HepG2 (cell line): ENCODE measurements around the gene SF3A2. TPM values are rescaled to one million over a fixed set of nuclear protein-coding genes. Genes with fewer than 3 reads are reported as not detected.

Experiments
- CSRNP2 ChIP-seq: sonication (generic); formaldehyde crosslinking; conservative IDR thresholded peaks from 2 replicates; pipeline ENCODE4 v1.8.0; 2022; ENCODE audit warnings: low read depth, missing genetic modification reagents
- HDAC2 ChIP-seq: sonication (generic); formaldehyde crosslinking; IDR thresholded peaks from 2 replicates; pipeline ENCODE4 v1.4.0; 2020; ENCODE audit warnings: missing genetic modification reagents
- PAXIP1 ChIP-seq: sonication (generic); formaldehyde crosslinking; conservative IDR thresholded peaks from 2 replicates; pipeline ENCODE4 v1.4.0; 2020; ENCODE audit warnings: mild to moderate bottlenecking, missing genetic modification reagents, moderate library complexity
- TFE3 ChIP-seq: IDR thresholded peaks from 2 replicates; pipeline ENCODE4 v1.6.1; 2016
- ZBTB40 ChIP-seq, 2 experiments: fragments of 450-650 bp in 1 of 2; sonication (generic) in 1 of 2; formaldehyde crosslinking in 1 of 2; IDR thresholded peaks; 2 replicates each; pipeline versions ENCODE4 v1.6.1 to v1.8.0; 2016 to 2022; ENCODE audit warnings: antibody characterized with exemption in 1 of 2, mild to moderate bottlenecking in 1 of 2, missing genetic modification reagents in 1 of 2
- ZFP36 ChIP-seq: fragments of 150-350 bp; IDR thresholded peaks from 2 replicates; pipeline ENCODE4 v1.6.1; 2018; ENCODE audit warnings: borderline replicate concordance, low read length, low read depth; ENCODE audit not compliant: partially characterized antibody
- ZNF772 ChIP-seq: sonication (generic); formaldehyde crosslinking; IDR thresholded peaks from 2 replicates; pipeline ENCODE4 v1.5.0; 2020; ENCODE audit warnings: mild to moderate bottlenecking, missing genetic modification reagents
- polyA plus RNA-seq, 8 experiments: library from polyadenylated mRNA; depleted of rRNA in 3 of 8; stranded (reverse) in 7 of 8; unstranded in 1 of 8; fragments of >200 nt; fragmentation: Illumina TruSeq in 4 of 8; extraction: Trizol in 4 of 8; gene quantifications; 2 replicates each; pipeline versions ENCODE4 v1.2.1 to v1.2.3, GENCODE V29; 2011 to 2016; ENCODE audit warnings: low read depth in 4 of 8, missing spikeins in 1 of 8, mixed read lengths in 1 of 8; ENCODE audit not compliant: insufficient read depth in 1 of 8
- total RNA-seq, 5 experiments: library from RNA; depleted of rRNA; stranded (reverse); fragments of >200 nt; fragmentation: Illumina TruSeq; extraction: Trizol; gene quantifications; 2 replicates each; pipeline ENCODE4 v1.2.3, GENCODE V29; 2016; ENCODE audit warnings: low read depth in 1 of 5

The SF3A2 gene
- total and polyA plus RNA-seq, 2 of the 13 experiments (the other 11 are each of a cell fraction or from before 2014, with no cell fraction given) = 8.6 to 8.8 TPM

- no peak for TF ChIP-seq ZBTB40 (IDR thresholded peaks at IDR 0.05)
- TF ChIP-seq ZBTB40 (CRISPR knock-in tag; IDR thresholded peaks at IDR 0.05) = no peak
- peak; percentile 45; the same call in 1 of the 2 replicates for TF ChIP-seq HDAC2
- TF ChIP-seq CSRNP2 = no peak
- TF ChIP-seq TFE3 (CRISPR knock-in tag) = 0 out of 2 replicates have a peak, but pooled peaks have one; percentile 22
- TF ChIP-seq PAXIP1 (CRISPR knock-in tag) = no peak
- no peak for TF ChIP-seq ZNF772 (CRISPR knock-in tag)
- TF ChIP-seq ZFP36 = no peak
Observed at GRCh38 chr19:2254064-2254872, 17.6 kb downstream of the SF3A2 start (continued).
